PFSK-1 (cell line): ENCODE measurements around the gene SETD1B.

ENCODE experiments used
- SIN3A ChIP-seq: IDR thresholded peaks from 2 replicates; pipeline ENCODE4 v1.6.1; 2012; ENCODE audit warnings: mild to moderate bottlenecking, low read length, moderate library complexity, borderline replicate concordance; ENCODE audit not compliant: insufficient read depth
- TAF1 ChIP-seq: IDR thresholded peaks from 2 replicates; pipeline ENCODE4 v1.6.1; 2012; ENCODE audit warnings: low read length, control low read depth, borderline replicate concordance; ENCODE audit not compliant: insufficient read depth

DNA sequence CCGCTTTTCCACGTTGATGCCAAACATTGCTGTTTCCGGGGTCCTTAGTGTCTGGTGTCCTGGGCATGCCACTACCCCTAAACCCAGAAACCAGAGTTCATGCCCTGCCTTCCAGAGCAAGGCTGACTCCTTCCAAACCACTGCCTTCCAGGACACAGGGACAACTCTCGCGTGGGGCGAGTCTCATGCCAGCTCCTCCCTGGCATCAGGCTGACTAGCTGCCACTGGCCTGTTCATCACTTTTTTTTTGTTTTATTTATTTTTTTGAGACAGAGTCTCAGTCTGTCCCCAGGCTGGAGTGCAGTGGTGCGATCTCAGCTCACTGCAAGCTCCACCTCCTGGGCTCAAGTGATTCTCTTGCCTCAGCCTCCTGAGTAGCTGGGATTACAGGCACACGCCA, 4.8 kb downstream of the SETD1B start:
- TF ChIP-seq TAF1 = no peak
- TF ChIP-seq SIN3A = no peak
